CD14-positive monocyte (primary cell): ENCODE results near the gene CTSO. TPM values are rescaled to one million over a fixed set of nuclear protein-coding genes. Genes with fewer than 3 reads are reported as not detected.

Source experiments
- DNase-seq, 3 donors: peaks; one replicate each; pipeline ENCODE4 v3.0.0-alpha.2; 2011 to 2022
- H2AFZ ChIP-seq: 2 replicates; pipeline ENCODE4 v1.6.0; 2012; ENCODE audit warnings: mild to moderate bottlenecking, low read depth, low read length, inconsistent platforms; ENCODE audit not compliant: insufficient read depth, poor library complexity, severe bottlenecking
- H3K27ac ChIP-seq, 2 donors: 1 replicate in 1 of 2; 2 replicates in 1 of 2; pipeline ENCODE4 v1.5.1; 2012 to 2013; ENCODE audit warnings: low read length in 2 of 2, control low read depth in 1 of 2, inconsistent platforms in 1 of 2, low read depth in 1 of 2, mild to moderate bottlenecking in 1 of 2
- H3K27me3 ChIP-seq, 2 donors: one replicate each; pipeline versions ENCODE4 v1.6.0 to v1.6.1; 2011 to 2013; ENCODE audit warnings: low read length in 2 of 2; ENCODE audit not compliant: control insufficient read depth in 2 of 2, insufficient read depth in 2 of 2
- H3K36me3 ChIP-seq, 2 donors: replicated peaks in 1 of 2; 1 replicate in 1 of 2; 2 replicates in 1 of 2; pipeline versions ENCODE4 v1.5.1 to v1.6.1; 2012 to 2013; ENCODE audit warnings: low read length in 2 of 2, control low read depth in 1 of 2, inconsistent platforms in 1 of 2, mild to moderate bottlenecking in 1 of 2; ENCODE audit not compliant: insufficient read depth in 2 of 2, control insufficient read depth in 1 of 2
- H3K4me1 ChIP-seq, 2 donors: 1 replicate in 1 of 2; 2 replicates in 1 of 2; pipeline versions ENCODE4 v1.5.1 to v1.6.1; 2012 to 2013; ENCODE audit warnings: low read length in 2 of 2, control low read depth in 1 of 2, inconsistent platforms in 1 of 2, mild to moderate bottlenecking in 1 of 2, moderate library complexity in 1 of 2; ENCODE audit not compliant: insufficient read depth in 2 of 2, control insufficient read depth in 1 of 2
- H3K4me2 ChIP-seq: replicated peaks from 2 replicates; pipeline ENCODE3; 2012; ENCODE audit warnings: low read length, moderate library complexity, mild to moderate bottlenecking; ENCODE audit not compliant: poor library complexity, severe bottlenecking; ENCODE audit errors: extremely low read depth
- H3K4me3 ChIP-seq, 3 experiments: fragments of 200-600 bp in 1 of 3; sonication (generic) in 1 of 3; replicated peaks in 1 of 3; 1 replicate in 2 of 3; 2 replicates in 1 of 3; pipeline ENCODE4 v1.5.1; 2011 to 2013; ENCODE audit warnings: low read length in 3 of 3, mild to moderate bottlenecking in 3 of 3, control low read depth in 2 of 3, low read depth in 2 of 3, inconsistent platforms in 1 of 3, moderate library complexity in 1 of 3
- H3K79me2 ChIP-seq: 2 replicates; pipeline ENCODE4 v1.6.0; 2012; ENCODE audit warnings: mild to moderate bottlenecking, control low read depth, inconsistent platforms, low read length, moderate library complexity; ENCODE audit not compliant: insufficient read depth
- H3K9ac ChIP-seq: 2 replicates; pipeline ENCODE4 v1.6.0; 2017; ENCODE audit warnings: low read length, mild to moderate bottlenecking; ENCODE audit not compliant: insufficient read depth, poor library complexity, severe bottlenecking
- H3K9me3 ChIP-seq, 2 donors: replicated peaks in 1 of 2; 1 replicate in 1 of 2; 2 replicates in 1 of 2; pipeline versions ENCODE4 v1.5.1 to v1.6.1; 2012 to 2013; ENCODE audit warnings: low read length in 2 of 2, control low read depth in 1 of 2; ENCODE audit not compliant: control insufficient read depth in 1 of 2, insufficient read depth in 1 of 2
- H4K20me1 ChIP-seq: 2 replicates; pipeline ENCODE4 v1.6.0; 2012; ENCODE audit warnings: mild to moderate bottlenecking, low read length, control low read depth, moderate library complexity; ENCODE audit not compliant: insufficient read depth
- H3K27ac Mint-ChIP-seq, 7 donors: one replicate each; pipeline ENCODE4 v1.8.0; 2020; ENCODE audit warnings: mild to moderate bottlenecking in 7 of 7, mixed read lengths in 7 of 7, moderate library complexity in 6 of 7, inconsistent platforms in 2 of 7
- H3K27me3 Mint-ChIP-seq, 3 donors: one replicate each; pipeline ENCODE4 v1.8.0; 2021 to 2022; ENCODE audit warnings: low read depth in 3 of 3, mild to moderate bottlenecking in 3 of 3, mixed read lengths in 3 of 3, moderate library complexity in 3 of 3, inconsistent platforms in 1 of 3
- H3K36me3 Mint-ChIP-seq, 2 donors: one replicate each; pipeline ENCODE4 v1.8.0; 2020; ENCODE audit warnings: mixed read lengths in 2 of 2, inconsistent platforms in 1 of 2, mild to moderate bottlenecking in 1 of 2
- H3K4me1 Mint-ChIP-seq: one replicate; pipeline ENCODE4 v1.8.0; 2020; ENCODE audit warnings: mild to moderate bottlenecking, mixed read lengths
- H3K4me3 Mint-ChIP-seq, 2 donors: one replicate each; pipeline ENCODE4 v1.8.0; 2020; ENCODE audit warnings: mild to moderate bottlenecking in 2 of 2, mixed read lengths in 2 of 2, moderate library complexity in 1 of 2
- H3K9me3 Mint-ChIP-seq, 7 donors: one replicate each; pipeline ENCODE4 v1.8.0; 2020 to 2022; ENCODE audit warnings: mixed read lengths in 7 of 7, mild to moderate bottlenecking in 6 of 7, moderate library complexity in 6 of 7, inconsistent platforms in 2 of 7
- CTCF ChIP-seq: fragments of 200-600 bp; IDR thresholded peaks from one replicate; pipeline ENCODE4 v1.8.0; 2022; ENCODE audit warnings: antibody characterized with exemption, mild to moderate bottlenecking
- WGBS: methylation state at CpG from one replicate; pipeline ENCODE4 v1.1.5; 2013; ENCODE audit warnings: missing lambda C conversion rate; ENCODE audit not compliant: insufficient coverage; 5-methylcytosine and 5-hydroxymethylcytosine counted together
- intact Hi-C, 2 donors: fragments of 100-400 bp; cut with micrococcal nuclease; formaldehyde crosslinking; loops; one replicate each; pipeline versions ENCODE4 v1.15.0 to v1.15.1; 2023
- polyA plus RNA-seq, 3 donors: library from polyadenylated mRNA; depleted of rRNA in 1 of 3; unstranded in 2 of 3; stranded (reverse) in 1 of 3; fragments of 300-500 nt in 2 of 3; fragments of >200 nt in 1 of 3; fragmentation: Illumina TruSeq in 2 of 3; gene quantifications; 1 replicate in 2 of 3; 2 replicates in 1 of 3; pipeline ENCODE4 v1.2.3, GENCODE V29; 2012 to 2021

The CTSO gene
- polyA plus RNA-seq, 3 donors = 18.6 to 49.1 (median 44.7) TPM

GRCh38 chr4:155952501-155952901, 1.2 kb downstream of the CTSO start:
- Mint-ChIP-seq H3K9me3 (peaks cover 0 to 5% (median 0%) of the 10 kb centered on the region in 7 donors), H3K27me3 (no peaks in the 10 kb centered on the region), H3K4me1 (peaks cover 11% of the 10 kb centered on the region), H3K27ac (peak overlapping the region in 1 of 7 donors; percentile 33), H3K36me3 (no peaks in the 10 kb centered on the region), H3K4me3 (no peak overlapping the region)
- H3K4me1 ChIP-seq = peaks cover 4 to 6% of the 10 kb centered on the region in 2 donors
- no peaks in the 10 kb centered on the region for H3K36me3 ChIP-seq
- intact Hi-C loops = no loop called here
- DNase-seq = no peak
- H3K9ac ChIP-seq = no peak overlapping the region
- no peak overlapping the region for H3K4me3 ChIP-seq
- H2AFZ ChIP-seq = no peak overlapping the region
- no peak overlapping the region for H3K27ac ChIP-seq
- TF ChIP-seq CTCF = no peak
- no peaks in the 10 kb centered on the region for H3K27me3 ChIP-seq
- H3K4me2 ChIP-seq = no peak overlapping the region
- WGBS = no CpG with 5 or more reads among the region's 6 CpGs
- H4K20me1 ChIP-seq = no peaks in the 10 kb centered on the region
- no peaks in the 10 kb centered on the region for H3K9me3 ChIP-seq
- H3K79me2 ChIP-seq = no peaks in the 10 kb centered on the region

GRCh38 chr4:155950461-155950860, 3.2 kb downstream of the CTSO start:
- Mint-ChIP-seq H3K9me3 (peaks cover 0 to 3% (median 0%) of the 10 kb centered on the region in 7 donors), H3K27ac (no peak overlapping the region), H3K4me1 (peaks cover 11% of the 10 kb centered on the region), H3K36me3 (no peaks in the 10 kb centered on the region), H3K27me3 (no peaks in the 10 kb centered on the region), H3K4me3 (no peak overlapping the region)
- no peaks in the 10 kb centered on the region for H3K27me3 ChIP-seq
- H3K27ac ChIP-seq = no peak overlapping the region
- no peak overlapping the region for H3K4me2 ChIP-seq
- H3K9ac ChIP-seq = no peak overlapping the region
- H3K9me3 ChIP-seq = no peaks in the 10 kb centered on the region
- no peak overlapping the region for H3K4me3 ChIP-seq
- peaks cover 4 to 6% of the 10 kb centered on the region in 2 donors for H3K4me1 ChIP-seq
- H3K79me2 ChIP-seq = no peaks in the 10 kb centered on the region
- DNase-seq = no peak
- H3K36me3 ChIP-seq = no peaks in the 10 kb centered on the region
- TF ChIP-seq CTCF = no peak
- no peaks in the 10 kb centered on the region for H4K20me1 ChIP-seq
- intact Hi-C loops = no loop called here
- no CpG with 5 or more reads among the region's 6 CpGs for WGBS
- H2AFZ ChIP-seq = no peak overlapping the region
